ENCODE results near the gene TMEM266.

The TMEM266 gene

DNA sequence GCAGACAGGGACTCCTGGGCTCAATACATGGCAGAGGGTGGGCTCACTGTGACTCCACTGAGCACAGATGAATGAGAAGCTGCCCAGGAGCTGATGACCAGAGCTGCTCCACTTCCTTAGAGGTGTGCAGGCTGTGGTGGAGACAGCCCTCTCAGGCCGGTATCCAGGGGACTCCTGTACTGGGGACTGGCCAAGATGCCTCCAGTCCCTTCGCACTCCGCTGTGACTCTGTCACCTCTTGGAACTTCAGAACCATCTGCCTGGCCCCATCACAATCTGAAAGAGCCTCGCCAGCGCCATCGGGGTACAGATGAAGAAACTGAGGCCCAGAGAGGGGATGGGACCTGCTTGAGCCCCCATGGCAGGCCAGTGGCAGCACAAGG, 140.3 kb downstream of the TMEM266 start:
- DNase-seq (ENCODE audit: extremely low read depth in 1 of 2, low read depth in 1 of 2): no peak

DNA sequence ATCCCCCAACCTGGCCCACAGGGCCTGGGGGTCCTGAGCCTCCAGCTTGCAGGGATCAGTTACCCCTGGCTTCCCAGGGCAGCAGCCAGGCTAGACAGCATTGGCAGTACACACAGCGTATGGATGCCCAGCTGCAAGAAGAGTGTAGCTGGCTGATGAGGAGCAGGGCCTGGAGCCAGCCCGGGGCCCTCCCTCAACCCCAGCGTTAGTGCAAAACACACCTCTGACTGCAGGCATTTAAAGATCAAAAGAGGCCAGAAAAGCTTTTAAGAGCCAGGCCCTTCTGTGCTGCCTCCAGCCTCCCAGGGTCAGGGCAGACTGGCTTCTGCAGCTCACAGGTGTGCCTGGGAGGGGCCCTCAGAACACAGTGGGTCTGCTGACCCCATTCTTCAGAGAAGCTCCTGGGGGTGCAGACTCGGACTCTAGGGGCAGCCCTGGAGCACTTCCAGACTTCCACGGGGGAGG, 140.9 kb downstream of the TMEM266 start:
- no peak for DNase-seq (ENCODE audit: extremely low read depth in 1 of 2, low read depth in 1 of 2)

DNA sequence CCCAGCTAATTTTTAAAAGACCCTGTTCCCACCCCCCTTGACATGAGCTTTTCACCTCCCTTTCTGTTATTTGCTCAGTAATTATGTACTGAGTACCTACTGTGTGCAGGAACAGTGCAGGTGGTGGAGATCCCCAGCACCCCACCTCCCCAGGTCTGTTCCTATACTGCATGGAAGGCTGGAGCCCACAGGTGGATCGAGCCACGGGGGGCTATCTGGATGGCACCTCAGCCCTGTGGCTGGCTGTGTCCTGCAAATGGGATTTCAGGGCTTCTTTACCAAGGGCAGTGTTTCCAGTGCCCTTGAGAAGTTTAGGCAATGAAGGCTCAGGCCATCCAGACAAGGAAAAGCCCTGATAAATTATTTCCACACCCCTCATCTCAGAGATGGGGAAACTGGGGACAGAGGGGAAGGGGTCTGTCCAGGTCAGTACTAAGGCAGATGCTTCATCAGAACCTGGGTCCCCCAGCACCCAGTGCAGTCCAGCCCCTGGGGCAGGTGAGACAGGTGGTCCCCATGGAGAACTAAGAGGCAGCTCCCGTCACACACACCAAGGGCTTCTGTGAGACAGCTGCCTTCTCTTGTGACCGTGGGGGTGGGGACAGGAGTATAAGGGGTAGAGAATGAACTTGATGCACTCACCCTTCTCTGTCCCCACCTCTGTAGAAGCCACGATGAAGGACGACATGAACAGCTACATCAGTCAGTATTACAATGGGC, 141.9 kb downstream of the TMEM266 start:
- DNase-seq (ENCODE audit: extremely low read depth in 1 of 2, low read depth in 1 of 2): no peak

DNA sequence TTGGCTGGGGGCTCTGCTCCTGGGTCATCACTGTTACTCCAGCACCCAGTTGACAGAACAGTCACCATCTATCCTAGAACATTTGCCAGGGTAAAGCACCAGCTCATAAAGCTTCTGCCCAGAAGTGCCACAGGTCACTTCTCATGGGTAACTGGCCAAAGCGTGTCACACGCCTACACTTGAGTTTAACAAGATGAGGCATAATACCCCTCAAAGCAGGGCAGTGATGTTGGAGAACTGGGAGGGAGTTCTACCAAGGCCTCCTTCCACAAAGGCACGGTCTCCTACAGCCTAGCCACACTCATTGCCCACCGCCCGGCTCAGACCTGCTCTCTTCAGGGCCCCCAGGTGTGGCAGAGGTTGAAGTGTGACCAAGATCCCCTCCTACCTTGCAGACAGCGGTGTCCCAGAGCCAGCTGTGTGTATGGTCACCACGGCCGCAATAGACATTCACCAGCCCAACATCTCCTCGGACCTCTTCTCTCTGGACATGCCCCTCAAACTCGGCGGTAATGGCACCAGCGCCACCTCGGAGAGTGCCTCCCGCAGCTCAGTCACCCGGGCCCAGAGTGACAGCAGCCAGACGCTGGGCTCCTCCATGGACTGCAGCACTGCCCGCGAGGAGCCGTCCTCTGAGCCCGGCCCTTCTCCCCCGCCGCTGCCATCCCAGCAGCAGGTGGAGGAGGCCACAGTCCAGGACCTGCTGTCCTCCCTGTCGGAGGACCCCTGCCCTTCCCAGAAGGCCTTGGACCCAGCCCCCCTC, 143.7 kb downstream of the TMEM266 start:
- DNase-seq (ENCODE audit: extremely low read depth in 1 of 2, low read depth in 1 of 2): no peak

DNA sequence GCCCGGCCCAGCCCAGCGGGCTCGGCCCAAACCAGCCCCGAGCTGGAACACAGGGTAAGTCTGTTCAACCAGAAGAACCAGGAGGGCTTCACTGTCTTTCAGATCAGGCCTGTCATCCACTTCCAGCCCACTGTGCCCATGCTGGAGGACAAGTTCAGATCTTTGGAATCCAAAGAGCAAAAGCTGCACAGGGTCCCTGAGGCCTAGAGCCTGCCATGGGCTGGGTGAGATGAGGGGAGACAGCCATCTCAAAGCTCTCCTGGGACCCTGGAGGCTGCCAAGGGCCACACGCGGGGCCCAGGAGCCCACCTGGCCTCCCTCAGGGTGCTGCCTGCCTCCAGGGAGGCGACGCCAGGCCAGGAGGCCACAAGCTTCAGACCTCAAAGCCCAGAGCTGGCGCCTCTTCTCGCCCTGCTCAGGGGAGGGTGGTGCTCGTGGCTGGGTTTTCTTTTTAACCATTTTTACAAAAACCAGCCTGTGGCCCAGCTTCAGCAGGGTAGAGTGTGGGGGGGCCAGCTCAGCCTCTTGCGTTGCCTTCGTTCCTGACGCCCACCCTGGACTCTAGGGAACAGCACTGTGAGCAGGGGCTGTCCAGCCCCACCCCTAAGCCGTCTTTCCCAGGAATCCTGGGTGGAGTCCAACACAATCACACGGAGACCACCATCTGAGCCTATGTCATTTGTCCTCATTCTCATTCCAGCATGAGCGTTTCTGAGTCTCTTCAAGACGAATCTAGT, 144.5 kb downstream of the TMEM266 start:
- no peak for DNase-seq (ENCODE audit: extremely low read depth in 1 of 2, low read depth in 1 of 2)

DNA sequence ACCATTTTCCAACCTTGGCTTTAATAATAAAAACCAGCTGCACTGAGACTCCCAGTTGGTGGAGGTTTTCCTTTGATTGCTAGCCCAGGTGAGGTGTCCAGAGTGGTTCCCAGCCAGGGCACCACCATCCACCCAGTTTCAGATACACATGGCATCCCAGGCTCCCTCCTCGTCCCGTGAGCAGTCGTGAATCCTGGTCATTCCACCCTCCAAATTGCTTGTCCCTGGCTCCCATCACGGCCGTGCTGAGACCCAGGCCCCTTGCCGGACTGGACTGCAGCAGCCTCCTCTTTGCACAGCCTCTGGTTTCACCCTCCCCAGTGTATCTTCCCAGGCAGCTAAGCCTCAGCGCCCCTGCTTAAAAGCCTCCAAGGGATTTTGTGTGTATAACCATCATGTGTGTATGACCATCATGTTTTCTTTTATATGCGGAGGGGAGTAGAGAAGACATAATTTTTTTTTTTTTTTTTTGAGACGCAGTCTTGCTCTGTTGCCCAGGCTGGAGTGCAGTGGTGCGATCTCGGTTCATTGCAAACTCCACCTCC, 145.2 kb downstream of the TMEM266 start:
- no peak for DNase-seq (ENCODE audit: extremely low read depth in 1 of 2, low read depth in 1 of 2)

DNA sequence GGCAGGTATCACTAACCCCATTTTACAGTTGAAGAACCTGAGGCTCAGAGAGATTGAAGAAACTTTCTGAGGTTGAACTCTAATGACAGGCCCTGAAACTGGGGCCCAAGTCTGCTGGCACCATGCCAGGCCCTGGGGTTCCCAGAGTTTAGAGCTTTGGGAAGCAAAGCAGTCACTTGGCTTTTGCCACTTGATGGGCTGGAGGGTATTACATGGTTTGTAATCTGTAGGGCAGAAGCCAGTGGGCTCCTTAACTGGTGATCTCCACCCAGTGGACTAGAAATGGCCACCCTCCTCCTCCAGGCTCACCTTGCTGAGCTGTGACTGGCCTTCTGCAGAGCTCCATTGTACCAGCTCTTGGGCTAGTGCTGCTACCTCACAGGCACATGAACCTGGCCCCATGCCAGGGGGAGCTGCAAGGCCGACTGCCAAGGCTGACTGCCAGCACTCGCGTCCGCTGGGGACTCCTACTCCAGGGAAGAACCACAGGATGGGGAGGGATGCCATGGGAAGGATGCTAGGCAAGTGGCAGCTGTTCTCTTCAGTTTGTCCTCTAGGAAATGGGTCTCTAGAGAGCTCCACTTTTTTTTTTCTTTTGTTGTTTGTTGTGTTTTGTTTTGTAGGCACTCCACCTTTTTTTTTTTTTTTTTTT, 146.7 kb downstream of the TMEM266 start:
- no peak for DNase-seq (ENCODE audit: extremely low read depth in 1 of 2, low read depth in 1 of 2)

DNA sequence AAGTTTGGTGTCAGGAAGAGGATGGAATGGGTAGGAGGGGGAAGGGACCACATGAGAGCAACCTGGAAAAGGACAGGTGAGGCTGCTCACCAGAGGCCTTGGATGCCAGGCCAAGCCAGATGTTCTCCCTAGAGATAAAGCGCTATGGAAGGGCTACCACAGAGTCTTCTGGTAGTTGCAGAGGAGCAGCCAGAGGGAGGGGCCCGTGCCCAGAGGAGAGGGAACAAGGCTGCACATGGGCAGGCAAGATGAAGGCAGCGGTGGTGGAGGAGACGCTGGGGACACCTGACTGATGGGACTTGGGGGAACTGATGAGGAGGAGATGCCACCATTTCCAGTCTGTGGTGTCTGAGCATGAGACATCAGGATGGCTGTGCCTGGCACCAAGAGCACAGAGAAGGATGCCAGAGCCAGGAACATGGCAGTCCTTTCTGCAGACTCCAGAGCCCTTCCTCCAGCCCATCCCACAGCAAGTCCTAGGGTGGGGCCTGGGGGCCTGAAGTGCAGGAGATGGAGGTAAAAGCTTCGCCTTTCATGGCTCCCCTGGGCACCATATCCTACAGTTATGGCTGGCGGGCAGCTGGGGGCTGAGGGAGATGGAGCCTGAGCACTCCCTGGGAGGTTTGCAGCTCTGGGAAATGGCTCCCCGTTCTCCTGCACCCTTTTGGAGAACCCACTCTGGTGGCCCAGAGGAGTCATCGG, 148.4 kb downstream of the TMEM266 start:
- no peak for DNase-seq (ENCODE audit: extremely low read depth in 1 of 2, low read depth in 1 of 2)

DNA sequence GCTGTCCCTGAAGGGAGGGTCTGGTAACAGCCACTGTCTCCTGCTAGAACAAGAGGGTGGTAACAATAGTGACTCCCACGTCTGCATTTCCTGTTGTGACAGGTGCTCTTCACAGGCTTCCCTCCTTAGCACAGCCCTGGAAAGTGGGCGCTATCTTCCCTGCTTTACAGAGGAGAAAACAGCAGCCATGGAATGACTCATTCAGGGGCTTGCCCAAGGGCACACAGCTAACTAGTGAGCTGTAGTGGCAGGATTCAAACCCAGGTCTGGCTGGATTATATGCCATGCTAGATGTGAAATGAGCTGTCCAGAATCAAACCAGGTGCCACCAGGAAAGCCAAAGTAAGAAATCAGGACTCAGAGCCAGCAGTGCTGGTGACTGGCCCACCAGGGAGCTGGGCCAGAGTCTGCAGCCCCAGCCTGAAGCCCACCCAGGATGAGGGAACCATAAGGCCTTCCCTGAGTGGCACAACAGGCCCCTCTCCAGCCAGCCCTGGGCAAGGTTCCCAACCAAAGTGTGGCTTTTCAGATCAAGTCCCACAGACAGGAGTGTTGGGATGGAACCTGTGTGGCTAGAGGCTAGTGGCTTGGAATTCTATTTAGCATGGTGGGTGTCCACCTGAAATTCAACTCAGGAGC, 149.1 kb downstream of the TMEM266 start:
- DNase-seq (ENCODE audit: extremely low read depth in 1 of 2, low read depth in 1 of 2): no peak

DNA sequence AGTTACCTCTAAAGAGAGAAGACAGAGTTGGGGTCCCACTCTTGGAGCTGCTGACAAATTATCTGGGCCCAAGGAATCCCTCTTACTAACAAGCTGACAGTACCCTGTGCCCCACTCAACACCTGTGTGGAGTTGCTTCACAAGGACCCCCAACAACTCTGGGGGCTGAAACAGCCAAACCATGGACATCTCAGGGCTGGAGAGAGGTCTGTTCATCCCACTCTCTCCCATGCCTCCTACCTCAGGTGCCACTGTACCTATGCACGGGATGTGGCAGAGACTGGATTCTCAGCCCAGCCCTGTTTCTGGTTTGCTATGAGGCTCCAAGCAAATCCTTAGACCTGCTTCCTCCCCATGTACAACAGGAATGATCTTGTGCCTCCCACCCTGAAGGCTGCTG, 149.7 kb downstream of the TMEM266 start:
- no peak for DNase-seq (ENCODE audit: extremely low read depth in 1 of 2, low read depth in 1 of 2)

DNA sequence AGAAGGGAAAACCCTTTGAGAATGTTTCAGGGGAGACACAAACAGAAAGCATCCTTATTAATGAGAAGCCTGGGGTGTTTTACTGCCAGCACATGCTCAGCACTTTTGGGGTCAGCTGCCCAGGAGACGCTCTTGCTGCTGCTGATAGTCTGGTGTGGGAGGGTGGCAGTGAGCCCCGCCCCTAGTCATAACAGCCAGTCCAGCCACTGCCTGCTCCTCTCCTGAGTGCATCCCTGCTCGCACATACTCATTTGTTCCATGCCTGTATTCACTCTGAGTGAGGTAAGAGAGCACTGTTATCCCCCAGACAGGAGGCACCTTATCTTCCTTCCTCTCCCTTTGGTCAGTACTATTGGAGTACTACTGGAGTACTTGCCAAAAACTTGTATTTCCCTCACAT, 150.2 kb downstream of the TMEM266 start:
- no peak for DNase-seq (ENCODE audit: extremely low read depth in 1 of 2, low read depth in 1 of 2)

DNA sequence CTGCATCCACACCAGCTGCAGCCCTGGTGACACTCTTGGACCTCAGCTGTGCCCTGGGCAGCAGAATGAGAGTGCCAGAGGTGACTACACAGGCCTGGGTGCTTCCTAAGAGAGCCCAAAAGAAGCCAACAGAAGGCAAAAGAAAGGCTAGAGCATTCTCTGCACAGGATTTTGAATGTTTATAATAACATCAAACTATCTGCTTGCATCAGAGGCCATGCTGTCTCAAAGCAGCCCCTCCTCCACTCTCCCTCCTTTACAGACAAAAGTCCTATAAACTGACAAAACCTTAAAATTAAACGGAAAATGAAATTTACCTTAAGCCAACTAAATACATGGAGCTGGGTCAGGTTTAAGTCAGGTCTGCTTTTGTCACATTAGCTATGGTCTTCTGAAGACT, 155.8 kb downstream of the TMEM266 start:
- no peak for DNase-seq (ENCODE audit: extremely low read depth in 1 of 2, low read depth in 1 of 2)

DNA sequence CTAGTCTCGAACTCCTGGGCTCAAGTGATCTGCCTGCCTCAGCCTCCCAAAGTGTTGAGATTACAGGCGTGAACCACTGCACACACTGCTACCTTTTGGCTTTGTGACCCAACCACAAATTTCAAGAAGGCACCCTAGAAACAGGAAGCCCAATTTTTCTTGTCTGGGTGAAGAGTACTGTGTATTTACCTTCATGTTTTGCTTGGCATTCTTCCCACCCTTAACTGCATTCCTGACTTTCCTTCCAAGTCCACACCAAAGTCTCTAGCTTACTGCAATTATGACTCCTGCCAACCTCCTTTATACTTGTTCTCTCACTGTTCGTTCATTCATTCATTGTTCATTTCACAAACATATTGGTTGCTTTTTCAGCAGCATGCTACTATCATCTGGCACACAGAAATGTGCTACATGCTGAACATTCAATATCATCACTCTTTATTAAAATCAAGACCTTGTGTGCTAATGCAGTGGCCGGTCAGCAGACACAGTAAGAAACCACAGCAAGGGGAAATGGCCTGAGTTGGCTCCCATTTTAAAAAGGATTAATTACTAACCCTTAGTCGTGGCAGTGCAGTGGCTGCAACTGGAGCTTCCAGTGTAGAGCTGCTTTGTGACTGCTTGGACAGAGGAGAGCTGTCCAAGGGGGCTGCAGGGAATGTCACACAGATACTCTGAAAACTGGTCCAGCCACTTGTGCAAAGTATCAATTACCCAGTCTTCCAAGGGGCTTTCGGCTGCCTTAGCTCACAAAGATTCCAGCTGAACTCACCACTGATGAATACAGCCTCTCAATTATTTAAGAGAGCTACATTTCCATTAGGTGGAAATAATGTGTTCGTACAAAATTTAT, 157.5 kb downstream of the TMEM266 start:
- no peak for DNase-seq (ENCODE audit: extremely low read depth in 1 of 2, low read depth in 1 of 2)

DNA sequence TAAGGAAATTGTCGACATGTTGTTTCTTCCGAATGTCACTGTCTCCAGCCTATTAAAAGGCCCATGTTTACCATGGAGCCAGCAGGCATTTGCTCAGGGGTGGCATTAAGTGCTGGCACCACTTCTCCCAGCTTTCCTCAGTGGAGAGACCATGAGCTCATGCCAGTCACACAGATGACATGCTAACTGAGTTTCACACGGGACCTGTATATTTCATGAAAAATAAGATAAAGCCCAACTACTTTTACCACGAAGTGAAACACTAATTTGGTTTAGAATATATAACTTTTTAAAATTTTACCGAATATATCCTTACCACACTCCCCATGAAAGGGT, 158.1 kb downstream of the TMEM266 start:
- DNase-seq (ENCODE audit: extremely low read depth in 1 of 2, low read depth in 1 of 2): no peak

DNA sequence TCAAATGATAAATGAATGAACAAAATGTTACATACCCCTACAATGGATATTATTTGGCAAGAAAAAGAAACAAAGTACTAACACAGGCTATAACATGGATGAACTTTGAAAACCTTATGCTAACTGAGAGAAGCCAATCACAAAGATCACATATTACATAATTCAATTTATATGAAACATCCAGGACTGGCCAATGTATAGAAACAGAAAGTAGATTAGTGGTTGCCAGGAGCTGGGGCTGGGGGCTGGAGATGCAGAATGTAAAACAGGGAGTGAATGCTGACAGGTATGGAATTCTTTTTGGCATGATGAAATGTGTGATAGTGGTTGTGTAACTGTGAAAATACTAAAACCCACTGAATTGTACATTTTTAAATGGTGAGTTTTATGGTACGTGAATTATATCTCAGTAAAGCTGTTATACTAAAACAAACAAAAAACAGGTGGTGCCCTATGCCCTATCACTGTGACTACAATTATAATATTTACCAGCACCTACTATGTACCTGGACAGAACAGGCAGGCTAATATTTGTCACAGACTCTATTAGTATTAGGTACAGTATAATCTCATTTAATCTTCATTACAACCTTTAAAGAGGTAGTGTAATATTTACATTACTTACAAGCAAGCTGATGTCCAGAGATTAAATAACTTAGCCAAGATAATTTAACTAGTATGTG, 161.4 kb downstream of the TMEM266 start:
- no peak for DNase-seq (ENCODE audit: extremely low read depth in 1 of 2, low read depth in 1 of 2)

DNA sequence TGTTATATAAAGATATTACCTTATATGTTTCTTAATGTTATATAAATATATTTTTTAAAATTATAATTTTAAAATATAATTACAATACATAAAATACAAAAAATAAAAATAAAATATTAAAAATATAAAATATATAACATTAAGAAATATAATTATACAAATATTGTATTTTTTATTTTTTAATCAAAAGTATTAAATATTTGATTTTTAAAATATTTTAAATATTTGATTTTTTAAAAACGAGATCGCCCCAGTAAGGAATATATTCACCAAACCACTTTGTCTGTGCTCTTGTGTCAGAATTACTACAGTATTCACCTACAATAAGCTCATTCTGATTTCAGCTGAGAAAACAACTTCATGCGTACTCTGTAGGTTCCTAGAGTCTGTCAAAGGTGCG, 162.4 kb downstream of the TMEM266 start:
- DNase-seq (ENCODE audit: extremely low read depth in 1 of 2, low read depth in 1 of 2): no peak

DNA sequence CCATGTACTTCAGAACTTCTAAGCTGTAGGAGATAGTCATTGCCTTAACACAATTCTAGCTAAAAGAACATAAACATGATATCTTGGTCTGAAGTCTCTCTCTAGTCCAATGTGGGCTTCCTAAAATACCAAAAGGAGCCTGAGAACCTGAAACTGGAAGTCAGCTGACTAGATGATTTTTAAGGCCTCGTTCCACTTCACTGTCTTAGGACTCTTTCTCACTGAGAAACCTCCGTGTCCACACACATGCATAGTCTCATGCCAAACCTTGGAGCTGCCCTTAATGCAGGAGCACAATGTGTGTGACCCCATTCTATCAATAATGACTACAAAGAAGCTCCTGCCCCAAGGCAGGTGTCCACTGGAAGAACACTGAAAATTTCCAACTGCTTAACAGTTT, 163.7 kb downstream of the TMEM266 start:
- no peak for DNase-seq (ENCODE audit: extremely low read depth in 1 of 2, low read depth in 1 of 2)

DNA sequence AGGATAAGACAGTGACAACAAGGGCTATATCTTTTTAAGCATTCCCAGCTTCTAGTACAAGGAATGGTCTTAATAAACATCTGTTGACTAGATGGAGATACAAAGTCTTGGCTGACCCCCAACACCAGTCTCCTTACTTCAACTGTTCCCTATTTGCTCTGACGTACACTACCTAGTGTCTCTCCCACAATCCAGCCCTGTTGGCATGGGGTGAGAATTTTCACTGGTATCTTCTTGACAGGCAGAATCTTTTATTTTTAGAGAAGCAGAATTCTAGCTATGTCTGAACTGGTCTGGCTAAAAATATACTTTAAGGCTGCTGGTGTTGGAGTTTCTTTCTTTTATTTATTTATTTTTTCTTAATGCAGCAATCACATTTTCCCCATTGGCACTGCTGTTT, 169.5 kb downstream of the TMEM266 start:
- DNase-seq (ENCODE audit: extremely low read depth in 1 of 2, low read depth in 1 of 2): no peak

DNA sequence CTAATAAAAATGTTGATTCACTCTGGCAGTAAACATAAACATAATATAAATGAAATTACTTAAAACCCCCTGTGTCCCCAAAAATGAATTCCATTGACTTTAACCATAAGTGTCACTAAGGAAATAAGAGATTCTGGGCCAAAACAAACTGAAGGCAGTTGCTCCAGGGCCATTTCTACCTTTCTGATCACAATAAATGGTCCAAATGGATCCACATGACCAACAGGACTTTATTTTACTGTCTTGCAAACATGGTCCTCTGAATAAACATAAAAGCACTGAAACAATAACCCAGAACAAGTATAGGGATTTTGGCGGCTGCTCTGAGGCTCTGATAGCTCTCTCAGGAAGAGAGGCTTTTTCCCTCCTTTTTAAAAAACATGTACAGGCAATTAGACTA, 174.1 kb downstream of the TMEM266 start:
- no peak for DNase-seq (ENCODE audit: extremely low read depth in 1 of 2, low read depth in 1 of 2)
